Astrocyte (in vitro differentiated cells and primary cell): ENCODE data around the gene MRPL36. TPM values are rescaled to one million over a fixed set of nuclear protein-coding genes. Genes with fewer than 3 reads are reported as not detected.

Experiments used
- DNase-seq: peaks from one replicate; pipeline ENCODE4 v3.0.0-alpha.2; 2010; ENCODE audit warnings: low read depth
- FAIRE-seq: peaks from 2 replicates; lab custom pipeline; 2011; peaks lifted over from hg19 to GRCh38; lab: Jason Lieb, UNC
- H2AFZ ChIP-seq: 2 replicates; pipeline ENCODE4 v1.6.0; 2012; ENCODE audit warnings: low read depth, low read length, inconsistent platforms
- H3K27ac ChIP-seq: 2 replicates; pipeline ENCODE4 v1.5.1; 2011; ENCODE audit warnings: low read depth, low read length, inconsistent platforms
- H3K27me3 ChIP-seq: 2 replicates; pipeline ENCODE4 v1.6.0; 2011; ENCODE audit warnings: low read length, inconsistent platforms; ENCODE audit not compliant: insufficient read depth
- H3K36me3 ChIP-seq: 2 replicates; pipeline ENCODE4 v1.5.1; 2011; ENCODE audit warnings: low read length, inconsistent platforms; ENCODE audit not compliant: insufficient read depth
- H3K4me1 ChIP-seq: 2 replicates; pipeline ENCODE4 v1.5.1; 2011; ENCODE audit warnings: low read length, inconsistent platforms; ENCODE audit not compliant: insufficient read depth
- H3K4me2 ChIP-seq: 2 replicates; pipeline ENCODE4 v1.6.0; 2012; ENCODE audit warnings: low read length, inconsistent platforms
- H3K4me3 ChIP-seq: 2 replicates; pipeline ENCODE4 v1.5.1; 2011; ENCODE audit warnings: low read depth, mild to moderate bottlenecking, low read length, inconsistent platforms; ENCODE audit not compliant: insufficient read depth
- H3K79me2 ChIP-seq: 2 replicates; pipeline ENCODE4 v1.6.0; 2012; ENCODE audit warnings: mild to moderate bottlenecking, low read length, inconsistent platforms; ENCODE audit not compliant: insufficient read depth
- H3K9ac ChIP-seq: 2 replicates; pipeline ENCODE4 v1.6.0; 2012; ENCODE audit warnings: mild to moderate bottlenecking, low read length, inconsistent platforms
- H3K9me3 ChIP-seq: 2 replicates; pipeline ENCODE4 v1.5.1; 2012; ENCODE audit warnings: low read depth, mild to moderate bottlenecking, low read length, inconsistent platforms; ENCODE audit not compliant: insufficient read depth
- H4K20me1 ChIP-seq: 2 replicates; pipeline ENCODE4 v1.6.0; 2012; ENCODE audit warnings: low read length, inconsistent platforms; ENCODE audit not compliant: insufficient read depth
- H3K27ac Mint-ChIP-seq: one replicate; pipeline ENCODE4 v1.8.0; 2021; ENCODE audit warnings: mild to moderate bottlenecking, mixed read lengths; ENCODE audit not compliant: unreplicated experiment
- H3K27me3 Mint-ChIP-seq: one replicate; pipeline ENCODE4 v1.8.0; 2021; ENCODE audit warnings: low read depth, mixed read lengths; ENCODE audit not compliant: unreplicated experiment
- H3K36me3 Mint-ChIP-seq: one replicate; pipeline ENCODE4 v1.8.0; 2021; ENCODE audit warnings: low read depth, mixed read lengths; ENCODE audit not compliant: unreplicated experiment
- H3K4me1 Mint-ChIP-seq: one replicate; pipeline ENCODE4 v1.8.0; 2021; ENCODE audit warnings: low read depth, mixed read lengths; ENCODE audit not compliant: unreplicated experiment
- H3K4me3 Mint-ChIP-seq: one replicate; pipeline ENCODE4 v1.8.0; 2021; ENCODE audit warnings: mild to moderate bottlenecking, moderate library complexity, mixed read lengths; ENCODE audit not compliant: unreplicated experiment
- H3K9me3 Mint-ChIP-seq: one replicate; pipeline ENCODE4 v1.8.0; 2021; ENCODE audit warnings: mild to moderate bottlenecking, mixed read lengths; ENCODE audit not compliant: unreplicated experiment
- CTCF ChIP-seq: IDR thresholded peaks from 2 replicates; pipeline ENCODE4 v1.5.1; 2011; ENCODE audit warnings: low read depth, mild to moderate bottlenecking, inconsistent platforms, low read length, moderate library complexity; ENCODE audit not compliant: insufficient read depth
- EZH2 ChIP-seq: IDR thresholded peaks from 2 replicates; pipeline ENCODE4 v1.6.1; 2012; ENCODE audit warnings: mild to moderate bottlenecking, low read length, inconsistent platforms; ENCODE audit not compliant: insufficient read depth
- total RNA-seq: library from RNA; stranded (reverse); gene quantifications from 2 replicates; pipeline ENCODE4 v1.2.1, GENCODE V29; 2021

MRPL36 gene
- total RNA-seq, 1 donor from 2014 or later, result 72.2 TPM

GRCh38 chr5:1776831-1777230, 22.8 kb downstream of the MRPL36 start:
- no peaks in the 10 kb centered on the region for H4K20me1 ChIP-seq
- no peak overlapping the region for H3K27ac Mint-ChIP-seq
- FAIRE-seq (no peak), DNase-seq (no peak)
- H3K4me1 Mint-ChIP-seq, result no peaks in the 10 kb centered on the region
- H3K36me3 ChIP-seq, result no peaks in the 10 kb centered on the region
- no peak overlapping the region for H2AFZ ChIP-seq
- no peak overlapping the region for H3K9ac ChIP-seq
- H3K9me3 ChIP-seq, result no peaks in the 10 kb centered on the region
- TF ChIP-seq EZH2, result no peak
- no peak for TF ChIP-seq CTCF
- H3K9me3 Mint-ChIP-seq, result no peaks in the 10 kb centered on the region
- H3K27ac ChIP-seq, result no peak overlapping the region
- no peaks in the 10 kb centered on the region for H3K4me1 ChIP-seq
- H3K4me2 ChIP-seq, result no peak overlapping the region
- no peaks in the 10 kb centered on the region for H3K36me3 Mint-ChIP-seq
- H3K79me2 ChIP-seq, result no peaks in the 10 kb centered on the region
- H3K27me3 ChIP-seq, result peaks cover 2% of the 10 kb centered on the region
- peaks cover 28% of the 10 kb centered on the region for H3K27me3 Mint-ChIP-seq
- no peak overlapping the region for H3K4me3 Mint-ChIP-seq
- H3K4me3 ChIP-seq, result no peak overlapping the region

- Histone ChIP-seq H3K27me3 (peaks cover 6% of the 10 kb centered on the region), H3K4me3 (no peak overlapping the region), H2AFZ (peak overlapping the region; percentile 30), H3K79me2 (no peaks in the 10 kb centered on the region), H3K9ac (no peak overlapping the region), H3K4me2 (no peak overlapping the region), H3K27ac (no peak overlapping the region), H4K20me1 (no peaks in the 10 kb centered on the region), H3K4me1 (no peaks in the 10 kb centered on the region), H3K36me3 (no peaks in the 10 kb centered on the region), H3K9me3 (no peaks in the 10 kb centered on the region)
- Mint-ChIP-seq H3K4me3 (no peak overlapping the region), H3K4me1 (no peaks in the 10 kb centered on the region), H3K27ac (no peak overlapping the region), H3K27me3 (peaks cover 21% of the 10 kb centered on the region), H3K36me3 (no peaks in the 10 kb centered on the region), H3K9me3 (no peaks in the 10 kb centered on the region)
- TF ChIP-seq CTCF (peak; percentile 43), EZH2 (no peak)
- peak; percentile 30 for DNase-seq
- FAIRE-seq, result no peak
Observed at GRCh38 chr5:1772634-1773033, 27.0 kb downstream of the MRPL36 start.

GRCh38 chr5:1771149-1772065, 28.2 kb downstream of the MRPL36 start:
- Mint-ChIP-seq H3K36me3 (no peaks in the 10 kb centered on the region), H3K27me3 (peaks cover 21% of the 10 kb centered on the region), H3K4me1 (no peaks in the 10 kb centered on the region), H3K27ac (no peak overlapping the region), H3K9me3 (no peaks in the 10 kb centered on the region), H3K4me3 (no peak overlapping the region)
- H3K4me2 ChIP-seq, result no peak overlapping the region
- H3K27ac ChIP-seq, result no peak overlapping the region
- no peak for TF ChIP-seq CTCF
- TF ChIP-seq EZH2, result no peak
- H3K9ac ChIP-seq, result no peak overlapping the region
- DNase-seq (no peak), FAIRE-seq (no peak)
- H4K20me1 ChIP-seq, result no peaks in the 10 kb centered on the region
- no peak overlapping the region for H3K4me3 ChIP-seq
- no peaks in the 10 kb centered on the region for H3K9me3 ChIP-seq
- H3K36me3 ChIP-seq, result no peaks in the 10 kb centered on the region
- H3K4me1 ChIP-seq, result no peaks in the 10 kb centered on the region
- H3K27me3 ChIP-seq, result peaks cover 6% of the 10 kb centered on the region
- H3K79me2 ChIP-seq, result no peaks in the 10 kb centered on the region
- H2AFZ ChIP-seq, result no peak overlapping the region
